HepG2 (cell line): Measurements from ENCODE around the gene ELANE. TPM values are rescaled to one million over a fixed set of nuclear protein-coding genes. Genes with fewer than 3 reads are reported as not detected.

Source experiments
- ATAC-seq: fragments of 200-7000 bp; cut with Tn5 transposase; 3 replicates; pipeline ENCODE4 v1.9.1; 2020; ENCODE audit warnings: mild to moderate bottlenecking, moderate library complexity
- BruUV-seq: library from RNA; stranded (reverse); fragments of 400-500 nt; replicated peaks from 2 replicates; lab custom pipeline; 2021; lab: Mats Ljungman, UMichigan
- CTCF ChIA-PET: fragments of 300-600 bp; formaldehyde crosslinking; extraction: SDS; loops from one replicate; lab custom pipeline; 2021; ENCODE audit warnings: low total read pairs, inconsistent platforms, low intra/inter-chr PET ratio; lab: Yijun Ruan, JAX
- POLR2A ChIA-PET: fragments of 350-600 bp; sonication (Branson Sonifier 250); formaldehyde crosslinking; loops from one replicate; lab custom pipeline; 2020; ENCODE audit warnings: antibody characterized with exemption, inconsistent platforms; lab: Yijun Ruan, JAX
- DNase-seq: peaks from one replicate; pipeline ENCODE4 v3.0.0-alpha.2; 2015; ENCODE audit warnings: low spot score
- FAIRE-seq: peaks from 3 replicates; lab custom pipeline; 2011; peaks lifted over from hg19 to GRCh38; lab: Jason Lieb, UNC
- H2AFZ ChIP-seq: one replicate; pipeline ENCODE4 v1.6.1; 2011; ENCODE audit warnings: low read length, inconsistent platforms
- H3K27ac ChIP-seq: fragments of 300-600 bp; 3 replicates; pipeline ENCODE4 v1.8.0; 2011; ENCODE audit warnings: mixed run types, mild to moderate bottlenecking, mixed read lengths, low read length, inconsistent platforms; ENCODE audit not compliant: insufficient read depth; ENCODE audit errors: extremely low read length
- H3K27me3 ChIP-seq, 2 experiments: fragments of 200-600 bp in 1 of 2; 2 replicates in 1 of 2; 3 replicates in 1 of 2; pipeline versions ENCODE4 v1.6.0 to v1.8.0; 2011; ENCODE audit warnings: low read length in 2 of 2, mild to moderate bottlenecking in 2 of 2, moderate library complexity in 2 of 2, inconsistent platforms in 1 of 2; ENCODE audit not compliant: insufficient read depth in 2 of 2, control insufficient read depth in 1 of 2
- H3K36me3 ChIP-seq, 2 experiments: fragments of 200-600 bp in 1 of 2; replicated peaks in 1 of 2; 2 replicates in 1 of 2; 3 replicates in 1 of 2; pipeline versions ENCODE4 v1.5.1 to v1.8.0; 2011; ENCODE audit warnings: low read length in 2 of 2, inconsistent platforms in 1 of 2; ENCODE audit not compliant: insufficient read depth in 2 of 2, control insufficient read depth in 1 of 2
- H3K4me1 ChIP-seq: 2 replicates; pipeline ENCODE4 v1.5.1; 2012; ENCODE audit warnings: low read length, inconsistent platforms; ENCODE audit not compliant: insufficient read depth
- H3K4me2 ChIP-seq: 2 replicates; pipeline ENCODE4 v1.6.0; 2011; ENCODE audit warnings: low read depth, low read length, inconsistent platforms
- H3K4me3 ChIP-seq, 3 experiments: fragments of 200-600 bp in 1 of 3; sonication (generic), shearing (Covaris generic) in 1 of 3; replicated peaks in 1 of 3; 2 replicates each; pipeline ENCODE4 v1.5.1; 2011 to 2016; ENCODE audit warnings: low read length in 3 of 3, inconsistent platforms in 2 of 3, low read depth in 2 of 3, mild to moderate bottlenecking in 2 of 3, control low read depth in 1 of 3, mixed read lengths in 1 of 3; ENCODE audit not compliant: insufficient read depth in 1 of 3
- H3K79me2 ChIP-seq: one replicate; pipeline ENCODE4 v1.6.1; 2011; ENCODE audit warnings: low read length, inconsistent platforms; ENCODE audit not compliant: insufficient read depth
- H3K9ac ChIP-seq: 2 replicates; pipeline ENCODE4 v1.6.0; 2011; ENCODE audit warnings: mild to moderate bottlenecking, low read depth, low read length, inconsistent platforms; ENCODE audit not compliant: insufficient read depth
- H3K9me3 ChIP-seq: 2 replicates; pipeline ENCODE4 v1.5.1; 2012; ENCODE audit warnings: mild to moderate bottlenecking, low read length
- H4K20me1 ChIP-seq: 2 replicates; pipeline ENCODE4 v1.6.0; 2011; ENCODE audit warnings: inconsistent platforms, mild to moderate bottlenecking, low read length, moderate library complexity; ENCODE audit not compliant: insufficient read depth
- AGO1 ChIP-seq: fragments of 200-400 bp; formaldehyde crosslinking; IDR thresholded peaks from 2 replicates; pipeline ENCODE4 v1.6.1; 2017; ENCODE audit warnings: mild to moderate bottlenecking, low read depth, low read length, moderate library complexity; ENCODE audit not compliant: poor library complexity, severe bottlenecking
- DR1 ChIP-seq: sonication (generic); formaldehyde crosslinking; IDR thresholded peaks from 2 replicates; pipeline ENCODE4 v1.8.0; 2021; ENCODE audit warnings: mild to moderate bottlenecking, missing genetic modification reagents, inconsistent platforms
- IRX3 ChIP-seq: sonication (generic); formaldehyde crosslinking; IDR thresholded peaks from 2 replicates; pipeline ENCODE4 v1.8.1; 2023; ENCODE audit warnings: mild to moderate bottlenecking, low read depth, missing genetic modification reagents, borderline replicate concordance
- NR2F2 ChIP-seq: IDR thresholded peaks from 2 replicates; pipeline ENCODE4 v1.6.1; 2012; ENCODE audit warnings: low read depth, inconsistent platforms, borderline replicate concordance
- PBX3 ChIP-seq: sonication (generic); formaldehyde crosslinking; IDR thresholded peaks from 2 replicates; pipeline ENCODE4 v1.8.1; 2023; ENCODE audit warnings: missing genetic modification reagents, inconsistent platforms, borderline replicate concordance
- POLR2A ChIP-seq, 2 experiments: IDR thresholded peaks; 2 replicates each; pipeline ENCODE4 v1.6.1; 2011; ENCODE audit warnings: low read depth in 2 of 2, low read length in 2 of 2, mild to moderate bottlenecking in 1 of 2, moderate library complexity in 1 of 2; ENCODE audit not compliant: insufficient read depth in 1 of 2
- RFX3 ChIP-seq: IDR thresholded peaks from 2 replicates; pipeline ENCODE4 v1.6.1; 2016; ENCODE audit warnings: missing biosample characterization, missing genetic modification reagents
- SRSF1 ChIP-seq: fragments of 200-400 bp; formaldehyde crosslinking; optimal IDR thresholded peaks from 2 replicates; pipeline ENCODE3; 2017; ENCODE audit warnings: mild to moderate bottlenecking, low read depth, low read length, moderate library complexity
- ZNF296 ChIP-seq: sonication (generic); formaldehyde crosslinking; conservative IDR thresholded peaks from 2 replicates; pipeline ENCODE4 v1.5.0; 2020; ENCODE audit warnings: mild to moderate bottlenecking, missing genetic modification reagents
- ZNF441 ChIP-seq: sonication (generic); formaldehyde crosslinking; IDR thresholded peaks from 2 replicates; pipeline ENCODE4 v1.7.0; 2021; ENCODE audit warnings: missing genetic modification reagents, borderline replicate concordance
- ZNF552 ChIP-seq: sonication (generic); formaldehyde crosslinking; IDR thresholded peaks from 2 replicates; pipeline ENCODE4 v1.9.0; 2022; ENCODE audit warnings: missing genetic modification reagents, mild to moderate bottlenecking, borderline replicate concordance
- ZSCAN9 ChIP-seq: IDR thresholded peaks from 2 replicates; pipeline ENCODE4 v1.6.1; 2016; ENCODE audit warnings: borderline replicate concordance
- WGBS: methylation state at CpG from one replicate; pipeline ENCODE4 v1.1.6; 2017; ENCODE audit warnings: low lambda C conversion rate; 5-methylcytosine and 5-hydroxymethylcytosine counted together
- in situ Hi-C: cut with HindIII; loops from 2 replicates; pipeline ENCODE4 v1.10.0; 2017; ENCODE audit warnings: low pct_unique_long_range_greater_than_20kb; ENCODE audit not compliant: extremely low pct_ligation_motif_present
- intact Hi-C: fragments of 100-400 bp; cut with micrococcal nuclease; formaldehyde crosslinking; loops from one replicate; pipeline ENCODE4 v1.10.0; 2022; ENCODE audit not compliant: unreplicated experiment
- polyA plus RNA-seq, 8 experiments: library from polyadenylated mRNA; depleted of rRNA in 3 of 8; stranded (reverse) in 7 of 8; unstranded in 1 of 8; fragments of >200 nt; fragmentation: Illumina TruSeq in 4 of 8; extraction: Trizol in 4 of 8; gene quantifications; 2 replicates each; pipeline versions ENCODE4 v1.2.1 to v1.2.3, GENCODE V29; 2011 to 2016; ENCODE audit warnings: low read depth in 4 of 8, missing spikeins in 1 of 8, mixed read lengths in 1 of 8; ENCODE audit not compliant: insufficient read depth in 1 of 8
- total RNA-seq, 5 experiments: library from RNA; depleted of rRNA; stranded (reverse); fragments of >200 nt; fragmentation: Illumina TruSeq; extraction: Trizol; gene quantifications; 2 replicates each; pipeline ENCODE4 v1.2.3, GENCODE V29; 2016; ENCODE audit warnings: low read depth in 1 of 5

ELANE gene
- total and polyA plus RNA-seq, 2 of the 13 experiments (the other 11 are each of a cell fraction or from before 2014, with no cell fraction given): not detected

DNA sequence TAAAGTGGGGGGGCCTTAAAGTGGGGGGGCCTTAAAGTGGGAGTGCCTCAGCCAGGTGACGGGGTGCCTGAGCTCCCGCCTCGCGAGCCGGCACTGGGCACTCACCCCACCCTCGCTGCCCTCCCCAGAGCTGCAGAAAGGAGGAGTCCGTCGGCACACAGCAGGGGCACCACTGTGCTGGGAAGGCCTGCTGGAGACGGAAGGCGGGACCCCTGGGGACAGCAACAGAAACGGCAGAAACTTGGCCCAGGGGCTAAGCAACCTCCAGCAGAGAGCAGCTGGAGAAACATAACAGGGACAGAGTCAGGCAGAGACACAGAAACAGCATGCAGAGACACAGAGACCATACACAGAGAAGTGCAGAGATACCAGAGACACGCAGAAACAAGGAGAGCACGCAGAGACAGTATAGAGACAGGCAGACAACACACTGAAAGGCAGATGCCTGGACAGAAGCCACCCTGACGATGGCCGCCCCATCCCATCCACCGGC lies 15.2 kb downstream of the ELANE start:
- Histone ChIP-seq H3K79me2 (no peaks in the 10 kb centered on the region), H3K4me1 (no peaks in the 10 kb centered on the region), H3K9me3 (no peaks in the 10 kb centered on the region), H4K20me1 (no peaks in the 10 kb centered on the region), H3K27ac (no peak overlapping the region), H3K27me3 (no peaks in the 10 kb centered on the region), H3K4me3 (no peak overlapping the region), H3K36me3 (peaks cover 3 to 12% of the 10 kb centered on the region in 2 experiments; a peak in 2 of 5 replicates), H3K4me2 (no peak overlapping the region), H3K9ac (no peak overlapping the region), H2AFZ (no peak overlapping the region)
- 91% methylated on average over 7 of the region's 16 CpGs for WGBS
- intact Hi-C loops: no loop called here
- FAIRE-seq (no peak), ATAC-seq (no peak), DNase-seq (no peak)
- in situ Hi-C loops: loop anchor here (10.0 kb wide), 1 partner anchor 117 kb away; the partner anchor contains the start of gene WDR18
- BruUV-seq: no TSS peak
- ChIA-PET CTCF (no interaction called here), POLR2A (interaction anchor here (1.4 kb wide), 1 partner anchor 25 kb away, joined by 3 read pairs; the partner anchor contains the start of gene MED16)
- TF ChIP-seq IRX3 (no peak), SRSF1 (peak; percentile 35), ZNF552 (CRISPR knock-in tag) (no peak), RFX3 (CRISPR knock-in tag) (no peak), PBX3 (CRISPR knock-in tag) (no peak), ZNF441 (CRISPR knock-in tag) (no peak), NR2F2 (no peak), ZSCAN9 (CRISPR knock-in tag) (no peak), ZNF296 (CRISPR knock-in tag) (no peak), AGO1 (peak; percentile 4), POLR2A (IDR thresholded peaks at IDR 0.05; ENCODE audit: insufficient read depth in 1 of 2, low read depth in 2 of 2, low read length in 2 of 2) (no peak), DR1 (no peak)
